ENCODE measurements around the gene PRDM15.

Gene PRDM15

DNA sequence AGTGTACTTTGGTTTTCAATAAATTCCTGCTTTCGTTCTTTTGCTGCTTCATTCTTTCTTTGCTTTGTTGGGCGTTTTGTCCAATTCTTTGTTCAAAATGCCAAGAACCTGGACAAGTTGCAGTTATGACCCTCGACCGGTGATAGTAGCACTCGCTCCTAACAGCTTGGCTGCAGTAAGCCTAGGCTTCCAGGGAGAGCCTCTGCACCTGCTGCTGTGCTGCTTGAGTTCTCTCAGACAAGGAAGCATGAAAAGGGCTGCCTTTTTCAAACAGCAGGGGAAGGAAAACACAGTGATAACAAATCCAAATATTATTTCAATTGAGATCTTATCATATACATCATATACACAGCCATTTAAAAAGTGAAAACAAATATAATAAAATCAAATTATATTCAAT lies 99.5 kb downstream of the PRDM15 start:
- Histone ChIP-seq H3K36me3 (ENCODE audit: insufficient read depth, low read length) (no peaks in the 10 kb centered on the region), H3K27me3 (ENCODE audit: control insufficient read depth, insufficient read depth, low read length) (peaks cover 40% of the 10 kb centered on the region), H3K4me2 (ENCODE audit: low read length) (no peak overlapping the region), H3K9ac (ENCODE audit: low read depth, low read length) (no peak overlapping the region), H3K9me3 (replicated peaks; ENCODE audit: low read length) (no peaks in the 10 kb centered on the region), H3K4me1 (ENCODE audit: control insufficient read depth, insufficient read depth, low read length) (peaks cover 5% of the 10 kb centered on the region), H3K4me3 (ENCODE audit: low read length) (no peak overlapping the region)

DNA sequence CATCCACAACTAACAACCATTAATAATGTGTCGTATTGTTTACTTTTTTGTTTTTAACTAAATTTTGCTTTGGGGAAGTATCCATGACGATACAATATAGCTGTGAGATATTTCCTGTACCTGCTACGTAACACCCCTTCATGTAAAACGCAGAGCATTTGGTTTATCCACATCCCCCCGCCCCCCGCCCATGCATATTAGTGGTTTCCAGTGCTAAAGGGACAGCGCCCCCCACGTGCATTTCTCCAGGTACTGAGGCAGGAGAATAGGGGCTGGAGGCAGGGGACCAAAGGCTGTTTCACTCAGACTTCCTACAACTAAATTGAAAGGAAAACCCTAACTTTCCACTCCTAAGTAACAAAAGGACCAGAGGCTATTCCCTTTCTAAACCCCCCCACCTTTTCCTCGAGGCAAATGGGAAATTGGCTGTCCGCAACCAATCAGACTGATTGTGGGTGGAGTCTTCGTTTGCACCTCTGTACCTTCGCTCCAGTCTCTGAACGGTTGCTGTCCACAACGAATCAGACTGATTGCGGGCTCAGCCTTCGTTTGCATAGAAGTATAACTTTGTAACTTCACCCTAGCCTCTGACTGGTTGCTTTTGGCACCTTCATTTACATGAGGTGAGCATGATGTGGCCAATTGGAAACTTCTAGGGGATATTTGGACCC lies 100.1 kb downstream of the PRDM15 start:
- H3K9ac ChIP-seq (ENCODE audit: low read depth, low read length), result no peak overlapping the region

DNA sequence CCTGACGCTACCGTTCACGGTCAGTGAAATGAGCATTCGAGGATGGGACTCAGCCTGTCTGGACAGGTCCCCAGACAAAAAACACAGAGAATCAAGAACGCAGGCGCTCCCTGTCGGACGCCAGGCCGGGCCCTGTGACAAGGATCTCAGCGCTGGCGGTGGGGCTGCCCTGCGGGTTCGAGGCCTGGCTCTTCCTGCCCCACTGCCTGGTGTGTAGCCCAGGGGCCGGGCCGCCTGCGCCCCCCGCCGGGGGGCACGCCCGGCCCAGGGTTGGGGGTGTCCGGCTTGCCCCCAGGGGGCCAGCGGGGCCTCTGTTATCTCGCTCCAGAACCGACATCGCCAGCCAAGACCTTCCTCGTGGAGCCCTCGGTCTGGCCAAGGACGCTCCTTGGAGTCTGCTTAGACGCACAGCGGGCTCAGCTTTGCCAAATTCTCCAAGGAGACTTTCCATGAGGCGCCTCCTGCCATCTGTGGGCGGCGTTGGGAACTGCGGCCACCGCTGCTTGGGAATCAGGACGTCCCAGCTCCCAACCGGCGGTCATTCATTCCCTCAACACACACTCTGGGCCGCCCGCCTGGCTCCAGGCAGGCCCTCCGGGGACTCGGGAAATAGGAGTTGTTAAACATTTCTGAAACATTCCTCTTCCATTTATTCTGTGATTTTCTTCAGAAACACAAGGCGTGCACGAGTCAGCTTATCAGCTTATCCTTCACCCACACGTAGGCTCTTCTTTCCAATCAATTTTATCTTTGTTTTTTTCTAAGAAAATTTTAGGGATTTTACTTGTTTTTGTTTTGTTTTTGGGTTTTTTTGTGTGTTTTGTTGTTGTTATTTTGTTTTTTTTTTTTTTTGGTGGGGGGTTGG lies 101.0 kb downstream of the PRDM15 start:
- peak overlapping the region; percentile 71 for H3K4me2 ChIP-seq (ENCODE audit: low read length)
- peaks cover 49% of the 10 kb centered on the region for H3K27me3 ChIP-seq (ENCODE audit: control insufficient read depth, insufficient read depth, low read length)
- H3K9ac ChIP-seq (ENCODE audit: low read depth, low read length), result peak overlapping the region; percentile 70
- H3K36me3 ChIP-seq (ENCODE audit: insufficient read depth, low read length), result no peaks in the 10 kb centered on the region
- no peaks in the 10 kb centered on the region for H3K9me3 ChIP-seq (replicated peaks; ENCODE audit: low read length)
- peak overlapping the region; percentile 35 for H3K4me3 ChIP-seq (ENCODE audit: low read length)
- peaks cover 5% of the 10 kb centered on the region for H3K4me1 ChIP-seq (ENCODE audit: control insufficient read depth, insufficient read depth, low read length)

More for the DNA sequence above, 100.1 kb downstream of the PRDM15 start:
- Histone ChIP-seq H3K4me1 (ENCODE audit: control insufficient read depth, insufficient read depth, low read length) (peaks cover 5% of the 10 kb centered on the region), H3K9me3 (replicated peaks; ENCODE audit: low read length) (no peaks in the 10 kb centered on the region), H3K4me3 (ENCODE audit: low read length) (no peak overlapping the region), H3K27me3 (ENCODE audit: control insufficient read depth, insufficient read depth, low read length) (peaks cover 44% of the 10 kb centered on the region), H3K4me2 (ENCODE audit: low read length) (no peak overlapping the region), H3K36me3 (ENCODE audit: insufficient read depth, low read length) (no peaks in the 10 kb centered on the region)

DNA sequence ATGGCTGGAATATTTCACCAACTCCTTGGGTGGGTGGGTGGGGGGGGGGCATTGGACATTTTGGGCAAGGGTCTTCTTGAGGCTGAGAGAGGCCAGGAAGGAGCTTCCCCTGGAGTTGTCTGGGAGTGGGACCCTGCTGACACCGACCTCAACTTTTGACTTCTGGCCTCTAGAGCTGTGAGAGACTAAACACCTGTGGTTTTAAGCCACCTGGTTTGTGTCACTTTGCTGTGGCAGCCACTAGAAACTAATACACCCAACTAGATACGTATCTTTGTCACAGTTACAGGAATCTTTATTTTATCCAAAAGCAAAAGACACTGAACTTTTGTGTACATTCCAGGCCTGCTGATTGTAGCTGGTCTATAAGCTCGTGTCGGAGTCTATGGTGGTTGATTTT lies 102.4 kb downstream of the PRDM15 start:
- Histone ChIP-seq H3K27me3 (ENCODE audit: control insufficient read depth, insufficient read depth, low read length) (peaks cover 56% of the 10 kb centered on the region), H3K9ac (ENCODE audit: low read depth, low read length) (no peak overlapping the region), H3K4me2 (ENCODE audit: low read length) (no peak overlapping the region), H3K36me3 (ENCODE audit: insufficient read depth, low read length) (no peaks in the 10 kb centered on the region), H3K4me1 (ENCODE audit: control insufficient read depth, insufficient read depth, low read length) (peaks cover 5% of the 10 kb centered on the region), H3K4me3 (ENCODE audit: low read length) (no peak overlapping the region), H3K9me3 (replicated peaks; ENCODE audit: low read length) (no peaks in the 10 kb centered on the region)

DNA sequence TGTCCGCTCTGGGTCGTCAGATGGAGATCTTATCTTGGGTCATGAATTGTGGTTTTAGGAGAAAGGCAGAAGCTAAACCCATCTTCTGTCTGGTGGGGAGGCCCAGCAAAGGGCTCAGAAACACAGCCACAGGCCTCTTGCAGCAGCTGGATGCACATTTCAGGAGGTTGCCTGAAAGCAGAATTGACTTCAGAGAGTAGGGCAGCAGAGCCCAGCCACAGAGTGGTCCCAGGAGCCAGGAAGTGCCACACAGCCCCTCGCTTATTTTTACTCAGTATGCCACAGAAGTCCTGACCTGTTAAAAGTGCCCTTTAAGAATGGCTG lies 104.0 kb downstream of the PRDM15 start:
- H3K4me2 ChIP-seq (ENCODE audit: low read length), result no peak overlapping the region
- peaks cover 63% of the 10 kb centered on the region for H3K27me3 ChIP-seq (ENCODE audit: control insufficient read depth, insufficient read depth, low read length)
- H3K9ac ChIP-seq (ENCODE audit: low read depth, low read length), result no peak overlapping the region
- no peaks in the 10 kb centered on the region for H3K36me3 ChIP-seq (ENCODE audit: insufficient read depth, low read length)
- peaks cover 5% of the 10 kb centered on the region for H3K4me1 ChIP-seq (ENCODE audit: control insufficient read depth, insufficient read depth, low read length)
- no peaks in the 10 kb centered on the region for H3K9me3 ChIP-seq (replicated peaks; ENCODE audit: low read length)
- no peak overlapping the region for H3K4me3 ChIP-seq (ENCODE audit: low read length)

DNA sequence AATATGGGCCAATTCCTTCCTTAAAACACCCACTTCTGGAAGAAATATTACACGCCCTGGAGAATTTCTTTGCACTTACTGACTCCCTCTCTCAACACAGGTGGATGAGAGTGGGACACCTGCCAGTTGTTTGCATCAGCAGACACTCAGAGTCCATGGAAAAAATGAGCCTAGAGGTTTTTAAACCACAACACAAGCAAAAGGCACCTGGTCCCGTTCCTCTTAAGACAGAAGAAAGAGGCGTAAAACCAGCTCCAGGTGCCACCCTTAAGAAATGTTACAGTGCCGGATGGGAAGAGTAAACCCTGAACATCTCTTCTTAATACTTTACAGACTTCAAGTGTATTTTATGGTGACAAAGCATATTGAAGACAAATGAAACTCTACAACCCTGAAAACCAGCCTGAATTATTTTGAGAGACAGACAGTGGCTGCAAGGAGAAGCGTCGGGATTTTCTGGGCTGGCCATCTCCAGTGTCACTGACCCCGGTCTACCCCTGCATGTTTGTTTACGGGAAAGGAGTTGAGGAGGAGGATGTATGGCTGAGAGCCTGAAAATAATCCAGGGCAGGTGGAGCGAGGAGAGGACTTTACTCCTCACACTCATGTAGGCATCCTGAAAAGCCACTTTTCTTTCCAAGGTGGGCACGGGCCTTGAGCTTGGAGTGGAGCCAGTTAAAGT lies 104.5 kb downstream of the PRDM15 start:
- H3K27me3 ChIP-seq (ENCODE audit: control insufficient read depth, insufficient read depth, low read length), result peaks cover 63% of the 10 kb centered on the region
- H3K9me3 ChIP-seq (replicated peaks; ENCODE audit: low read length), result no peaks in the 10 kb centered on the region
- H3K4me1 ChIP-seq (ENCODE audit: control insufficient read depth, insufficient read depth, low read length), result peaks cover 5% of the 10 kb centered on the region
- H3K36me3 ChIP-seq (ENCODE audit: insufficient read depth, low read length), result no peaks in the 10 kb centered on the region
- H3K9ac ChIP-seq (ENCODE audit: low read depth, low read length), result no peak overlapping the region
- no peak overlapping the region for H3K4me3 ChIP-seq (ENCODE audit: low read length)
- H3K4me2 ChIP-seq (ENCODE audit: low read length), result no peak overlapping the region

DNA sequence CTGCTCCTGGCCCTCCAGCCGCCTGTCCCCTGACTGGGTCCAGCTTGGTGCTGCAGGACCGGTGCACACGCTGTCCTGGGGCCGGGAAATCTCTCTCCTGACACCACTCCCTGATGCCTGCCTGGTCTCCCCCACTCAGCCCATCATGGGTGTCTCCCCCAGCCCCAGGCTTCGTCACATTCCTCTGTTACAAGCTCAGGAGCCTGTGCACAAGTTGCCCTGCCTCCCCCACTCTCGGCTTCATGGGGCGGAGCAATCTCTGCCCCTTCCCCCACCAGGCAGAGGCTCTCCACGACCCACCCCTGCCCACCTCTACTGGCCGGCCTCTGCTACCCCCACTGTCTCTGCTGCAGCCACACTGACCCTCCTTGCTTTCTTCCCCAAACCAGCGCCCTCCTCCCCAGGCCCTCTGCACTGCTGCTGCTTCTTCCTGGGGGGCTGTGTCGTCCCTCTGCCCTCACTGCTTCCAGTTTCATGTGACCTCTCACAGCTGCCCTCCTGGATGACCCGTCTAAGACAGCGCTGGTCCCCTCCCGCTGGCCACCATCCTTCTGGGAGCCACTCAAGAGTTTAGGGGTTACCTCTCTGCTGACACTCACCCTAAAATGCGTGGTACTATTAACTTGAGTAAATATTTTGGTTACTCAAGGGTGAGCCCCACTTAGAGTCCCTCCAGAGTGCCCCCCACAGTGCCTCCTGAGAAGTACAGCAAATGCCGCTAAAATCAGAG lies 106.6 kb downstream of the PRDM15 start:
- no peak overlapping the region for H3K9ac ChIP-seq (ENCODE audit: low read depth, low read length)
- no peaks in the 10 kb centered on the region for H3K36me3 ChIP-seq (ENCODE audit: insufficient read depth, low read length)
- no peak overlapping the region for H3K4me2 ChIP-seq (ENCODE audit: low read length)
- no peak overlapping the region for H3K4me3 ChIP-seq (ENCODE audit: low read length)
- H3K27me3 ChIP-seq (ENCODE audit: control insufficient read depth, insufficient read depth, low read length), result peaks cover 66% of the 10 kb centered on the region
- H3K9me3 ChIP-seq (replicated peaks; ENCODE audit: low read length), result no peaks in the 10 kb centered on the region
- peaks cover 16% of the 10 kb centered on the region for H3K4me1 ChIP-seq (ENCODE audit: control insufficient read depth, insufficient read depth, low read length)

DNA sequence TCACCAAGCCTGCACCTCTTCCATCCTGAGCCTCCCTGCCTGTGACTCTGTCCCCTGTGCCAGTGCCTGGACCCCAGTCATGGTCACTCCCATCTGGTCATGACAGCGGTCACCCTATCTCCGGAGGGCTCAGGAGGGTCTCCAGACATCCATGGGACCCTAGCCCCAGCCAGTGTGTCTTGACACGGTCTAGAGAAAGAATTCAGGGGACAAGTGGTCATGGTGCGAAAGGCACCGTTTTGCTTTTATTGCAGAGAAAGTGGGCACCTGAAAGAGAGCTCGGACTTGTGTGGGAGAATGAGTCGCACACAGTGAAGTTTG lies 107.6 kb downstream of the PRDM15 start:
- no peak overlapping the region for H3K9ac ChIP-seq (ENCODE audit: low read depth, low read length)
- H3K36me3 ChIP-seq (ENCODE audit: insufficient read depth, low read length), result no peaks in the 10 kb centered on the region
- H3K4me1 ChIP-seq (ENCODE audit: control insufficient read depth, insufficient read depth, low read length), result peaks cover 21% of the 10 kb centered on the region
- peaks cover 75% of the 10 kb centered on the region for H3K27me3 ChIP-seq (ENCODE audit: control insufficient read depth, insufficient read depth, low read length)
- H3K4me2 ChIP-seq (ENCODE audit: low read length), result no peak overlapping the region
- no peaks in the 10 kb centered on the region for H3K9me3 ChIP-seq (replicated peaks; ENCODE audit: low read length)
- no peak overlapping the region for H3K4me3 ChIP-seq (ENCODE audit: low read length)

DNA sequence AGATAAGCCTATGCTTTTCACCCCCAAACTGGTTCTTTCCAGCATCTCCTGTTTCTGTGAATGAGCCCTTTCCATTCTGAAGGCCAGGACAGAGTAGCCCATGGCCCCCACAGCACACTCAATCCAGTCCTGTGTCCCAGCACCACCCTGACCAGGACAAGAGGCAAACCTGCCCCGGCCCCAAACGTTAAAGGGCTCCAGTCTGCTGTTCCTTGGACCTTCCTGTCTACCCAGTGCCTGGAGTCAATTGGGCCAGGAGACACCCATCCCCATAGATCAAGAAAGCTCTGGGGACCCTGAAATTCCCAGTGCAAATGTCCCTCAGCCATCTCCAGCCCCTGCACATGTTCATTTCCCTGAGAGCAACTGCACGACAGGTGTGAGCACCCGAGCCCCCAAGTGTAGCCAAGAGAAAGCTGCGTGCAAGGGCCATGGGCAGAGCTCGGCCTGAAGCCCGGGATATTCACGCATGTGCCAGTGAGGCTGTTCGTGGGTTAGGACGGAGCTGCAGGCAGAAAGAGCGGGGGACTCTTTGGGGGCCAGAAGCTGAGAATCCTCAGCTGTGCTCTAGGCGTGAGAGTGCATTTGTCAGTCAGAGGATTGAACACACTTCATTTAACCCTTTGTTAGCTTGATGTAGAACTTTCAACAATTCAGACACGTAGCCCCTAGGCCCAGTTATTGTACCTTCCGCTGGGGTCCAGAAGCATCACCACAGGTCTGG lies 108.1 kb downstream of the PRDM15 start:
- peaks cover 75% of the 10 kb centered on the region for H3K27me3 ChIP-seq (ENCODE audit: control insufficient read depth, insufficient read depth, low read length)

DNA sequence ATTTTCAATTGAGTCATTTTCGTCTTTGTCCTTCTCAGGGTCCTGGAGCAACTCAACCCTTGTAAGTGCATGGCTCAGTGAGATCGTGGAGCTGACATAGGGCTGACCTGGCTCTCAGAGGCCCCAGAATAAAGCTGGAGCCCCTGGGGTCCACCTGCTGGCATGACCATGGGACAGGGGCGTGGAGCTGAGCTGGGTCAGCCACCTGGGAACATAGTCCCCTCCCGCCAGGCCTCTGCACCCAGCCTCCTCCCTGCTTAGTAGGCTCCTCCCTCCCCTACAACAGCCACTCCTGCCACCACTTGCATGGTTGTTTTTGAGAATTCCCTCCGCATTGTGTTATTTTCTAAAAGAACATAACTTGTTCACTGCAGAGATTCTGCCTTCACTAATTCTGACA lies 109.2 kb downstream of the PRDM15 start:
- peaks cover 77% of the 10 kb centered on the region for H3K27me3 ChIP-seq (ENCODE audit: control insufficient read depth, insufficient read depth, low read length)
- peaks cover 21% of the 10 kb centered on the region for H3K4me1 ChIP-seq (ENCODE audit: control insufficient read depth, insufficient read depth, low read length)

More for the DNA sequence above, 108.1 kb downstream of the PRDM15 start:
- Histone ChIP-seq H3K4me3 (ENCODE audit: low read length) (no peak overlapping the region), H3K36me3 (ENCODE audit: insufficient read depth, low read length) (no peaks in the 10 kb centered on the region), H3K9ac (ENCODE audit: low read depth, low read length) (no peak overlapping the region), H3K9me3 (replicated peaks; ENCODE audit: low read length) (no peaks in the 10 kb centered on the region), H3K4me1 (ENCODE audit: control insufficient read depth, insufficient read depth, low read length) (peaks cover 21% of the 10 kb centered on the region), H3K4me2 (ENCODE audit: low read length) (no peak overlapping the region)

DNA sequence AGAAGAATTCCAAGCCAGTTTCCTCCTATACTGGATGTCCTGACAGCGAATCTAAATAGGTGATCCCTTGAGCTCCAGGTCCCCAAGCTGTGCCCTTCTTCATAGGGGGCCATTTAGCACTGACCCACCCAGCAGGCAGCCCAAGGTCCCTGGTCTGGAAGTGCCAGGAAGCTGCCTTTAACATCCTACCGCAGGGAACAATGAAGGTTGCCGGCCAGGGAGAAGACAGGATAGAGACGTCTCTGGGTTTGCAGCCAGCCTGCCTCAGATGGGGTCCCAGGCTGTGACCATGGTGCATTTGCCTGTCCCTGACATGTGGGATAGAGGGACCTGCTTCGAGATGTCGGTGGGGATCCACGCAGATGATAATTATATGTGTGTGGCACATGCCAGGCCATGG lies 109.6 kb downstream of the PRDM15 start:
- Histone ChIP-seq H3K9ac (ENCODE audit: low read depth, low read length) (no peak overlapping the region), H3K36me3 (ENCODE audit: insufficient read depth, low read length) (no peaks in the 10 kb centered on the region), H3K4me2 (ENCODE audit: low read length) (no peak overlapping the region), H3K9me3 (replicated peaks; ENCODE audit: low read length) (no peaks in the 10 kb centered on the region), H3K27me3 (ENCODE audit: control insufficient read depth, insufficient read depth, low read length) (peaks cover 77% of the 10 kb centered on the region), H3K4me1 (ENCODE audit: control insufficient read depth, insufficient read depth, low read length) (peaks cover 21% of the 10 kb centered on the region), H3K4me3 (ENCODE audit: low read length) (no peak overlapping the region)

More for the DNA sequence above, 109.2 kb downstream of the PRDM15 start:
- Histone ChIP-seq H3K4me2 (ENCODE audit: low read length) (no peak overlapping the region), H3K9ac (ENCODE audit: low read depth, low read length) (no peak overlapping the region), H3K9me3 (replicated peaks; ENCODE audit: low read length) (no peaks in the 10 kb centered on the region), H3K36me3 (ENCODE audit: insufficient read depth, low read length) (no peaks in the 10 kb centered on the region), H3K4me3 (ENCODE audit: low read length) (no peak overlapping the region)
